ENCODE measurements around the gene MAPK9.
A peak's percentile ranks its signal among the peaks of the same experiment; 100 is the strongest.
"Not testable (repeated sequence)": the region's sequence is repeated elsewhere in the genome, so short reads cannot be mapped to it uniquely, and the experiment has no call there.

Gene MAPK9

GRCh38 chr5:180222056-180222455 is 69.8 kb downstream of the MAPK9 start:
- DNase-seq, result no peak

- DNase-seq, result no peak
Measured at GRCh38 chr5:180217797-180218196, 74.1 kb downstream of the MAPK9 start.

- no peak for DNase-seq
Measured at GRCh38 chr5:180216646-180217171, 75.2 kb downstream of the MAPK9 start.

DNA sequence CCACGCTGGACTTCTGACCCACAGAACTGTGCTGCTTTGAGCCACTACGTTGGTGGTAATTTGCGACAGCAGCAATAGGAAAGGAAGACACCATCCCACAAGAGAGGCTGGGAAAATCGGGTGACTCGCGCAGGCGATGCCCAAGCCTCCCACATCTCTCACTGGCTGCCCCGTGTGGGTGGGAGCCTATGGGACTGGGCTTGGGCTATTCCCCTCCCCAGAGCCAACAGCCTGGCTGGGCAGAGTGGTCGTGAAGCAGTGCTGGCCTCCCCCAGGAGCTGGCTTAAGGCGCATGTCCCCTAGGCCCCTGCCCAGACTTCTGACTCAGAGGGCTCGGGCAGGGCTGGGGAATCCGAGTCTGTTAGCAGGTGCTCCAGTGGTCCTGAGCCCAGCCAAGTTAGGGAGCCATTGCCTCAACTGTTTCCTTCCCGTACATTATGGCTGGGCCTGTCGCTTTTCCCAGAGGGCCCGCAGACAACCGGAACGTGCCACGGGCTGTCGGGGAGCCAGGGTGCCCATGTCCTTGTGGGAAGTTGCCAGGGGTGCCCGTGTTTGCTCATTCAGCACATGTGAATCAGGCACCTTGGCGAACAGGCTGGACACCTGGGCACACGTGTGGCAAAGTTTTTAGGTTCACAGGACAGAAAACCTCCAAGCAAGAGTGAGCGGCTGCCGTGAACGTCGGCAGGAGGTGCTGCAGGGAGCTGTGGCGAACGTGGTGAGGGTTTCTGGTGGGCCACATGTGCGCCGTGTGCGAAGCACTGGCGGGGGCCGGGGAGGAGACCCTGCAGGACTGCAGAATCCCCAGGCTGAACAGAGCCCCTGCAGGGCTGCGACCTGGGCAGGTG is 75.9 kb downstream of the MAPK9 start:
- DNase-seq, result no peak

- DNase-seq, result no peak
Measured at GRCh38 chr5:180214870-180215770, 76.8 kb downstream of the MAPK9 start.

DNA sequence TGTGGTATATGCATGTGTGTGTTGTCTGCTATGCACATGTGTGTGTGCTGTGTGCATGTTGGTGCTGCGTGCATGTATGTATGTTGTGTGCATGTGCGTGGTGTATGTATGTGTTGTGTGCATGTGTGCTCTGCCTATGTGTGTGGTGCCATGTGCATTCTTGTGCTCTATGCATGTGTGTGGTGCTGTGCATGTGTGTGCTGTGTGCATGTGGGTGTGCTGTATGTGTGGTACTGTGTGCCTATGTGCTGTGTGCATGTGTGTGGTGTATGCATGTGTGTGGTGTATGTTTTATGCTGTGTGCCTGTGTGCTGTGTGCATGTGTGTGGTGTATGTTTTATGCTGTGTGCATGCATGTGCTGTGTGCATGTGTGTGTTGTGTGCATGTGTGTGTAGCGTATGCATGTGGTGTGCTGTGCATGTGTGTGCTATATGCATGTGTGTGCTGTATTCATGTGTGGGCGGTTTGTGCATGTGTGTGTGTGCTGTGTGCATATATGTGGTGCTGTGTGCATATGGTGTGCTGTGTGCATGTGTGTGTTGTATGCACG is 78.2 kb downstream of the MAPK9 start:
- no peak for DNase-seq

DNA sequence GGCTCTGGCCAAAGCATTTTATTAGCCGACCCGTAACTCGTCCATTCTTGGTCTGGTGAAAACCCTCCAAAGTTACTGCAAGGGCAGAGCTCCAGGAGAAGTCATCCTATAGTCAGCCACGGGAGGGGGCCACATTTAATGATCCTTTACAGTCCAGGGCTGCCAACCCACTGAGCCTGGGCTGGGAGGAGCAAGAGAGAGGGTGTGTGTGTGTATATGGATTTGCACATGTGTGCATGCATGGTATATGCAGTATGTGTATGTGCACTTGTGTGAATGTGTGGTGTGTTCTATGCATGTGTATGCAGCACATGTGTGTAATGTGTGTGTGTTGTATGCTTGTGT is 78.7 kb downstream of the MAPK9 start:
- no peak for DNase-seq

DNA sequence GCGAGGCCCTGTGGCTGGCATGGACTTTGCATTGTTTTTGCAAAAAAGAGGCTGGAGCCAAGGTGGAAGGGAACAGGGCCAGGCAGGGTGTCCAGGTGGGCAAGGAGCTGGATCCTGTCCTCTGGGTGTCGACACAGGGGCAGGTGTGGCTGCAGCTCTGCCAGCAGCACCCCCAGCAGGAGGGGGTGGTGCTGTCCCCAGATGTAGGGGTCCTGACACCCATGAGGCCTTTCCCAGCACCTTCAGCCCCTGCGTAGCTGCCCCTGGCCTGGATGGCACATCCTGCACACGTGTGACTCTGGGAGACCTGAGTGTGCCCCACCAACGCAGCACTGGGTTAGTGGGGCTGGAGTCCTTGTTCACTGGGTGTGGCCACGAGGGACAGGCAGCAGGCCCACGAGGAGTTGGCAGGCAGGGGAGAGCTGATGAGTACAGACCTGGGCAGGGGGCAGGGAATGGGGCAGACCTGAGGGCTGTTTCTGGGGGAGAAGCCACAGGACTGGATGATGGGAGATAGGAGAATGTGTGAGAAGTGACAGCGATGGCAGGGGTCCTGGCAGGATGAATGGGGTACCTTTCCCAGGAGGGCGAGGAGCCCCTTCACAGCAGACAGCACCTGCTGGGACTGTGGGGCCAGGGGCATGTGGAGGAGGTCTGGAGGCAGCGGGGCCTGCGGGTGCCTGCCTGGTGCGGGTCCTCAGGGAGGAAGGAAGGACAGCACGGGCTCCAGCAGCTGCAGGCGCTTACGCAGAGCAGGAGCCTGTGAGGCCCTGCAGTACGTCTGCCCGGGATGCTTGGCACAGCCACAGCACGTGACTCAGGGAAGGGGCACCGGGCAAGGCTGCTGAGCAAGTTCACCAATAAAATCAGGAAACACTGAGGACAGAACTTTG is 79.3 kb downstream of the MAPK9 start:
- DNase-seq, result no peak

DNA sequence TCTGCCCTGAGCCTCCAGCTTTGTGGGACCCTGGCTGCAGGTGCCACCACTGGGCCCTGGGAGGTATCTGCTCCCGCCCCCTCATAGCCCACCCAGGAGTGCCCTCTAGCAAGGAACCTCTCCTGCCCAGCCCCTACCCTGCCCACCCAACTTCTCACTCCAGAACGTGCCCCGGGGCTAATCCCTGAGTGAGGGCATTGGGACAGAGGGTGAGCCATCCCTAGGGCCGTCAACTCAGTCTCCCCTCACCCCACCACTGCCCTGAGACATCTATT is 80.2 kb downstream of the MAPK9 start:
- DNase-seq, result no peak

DNA sequence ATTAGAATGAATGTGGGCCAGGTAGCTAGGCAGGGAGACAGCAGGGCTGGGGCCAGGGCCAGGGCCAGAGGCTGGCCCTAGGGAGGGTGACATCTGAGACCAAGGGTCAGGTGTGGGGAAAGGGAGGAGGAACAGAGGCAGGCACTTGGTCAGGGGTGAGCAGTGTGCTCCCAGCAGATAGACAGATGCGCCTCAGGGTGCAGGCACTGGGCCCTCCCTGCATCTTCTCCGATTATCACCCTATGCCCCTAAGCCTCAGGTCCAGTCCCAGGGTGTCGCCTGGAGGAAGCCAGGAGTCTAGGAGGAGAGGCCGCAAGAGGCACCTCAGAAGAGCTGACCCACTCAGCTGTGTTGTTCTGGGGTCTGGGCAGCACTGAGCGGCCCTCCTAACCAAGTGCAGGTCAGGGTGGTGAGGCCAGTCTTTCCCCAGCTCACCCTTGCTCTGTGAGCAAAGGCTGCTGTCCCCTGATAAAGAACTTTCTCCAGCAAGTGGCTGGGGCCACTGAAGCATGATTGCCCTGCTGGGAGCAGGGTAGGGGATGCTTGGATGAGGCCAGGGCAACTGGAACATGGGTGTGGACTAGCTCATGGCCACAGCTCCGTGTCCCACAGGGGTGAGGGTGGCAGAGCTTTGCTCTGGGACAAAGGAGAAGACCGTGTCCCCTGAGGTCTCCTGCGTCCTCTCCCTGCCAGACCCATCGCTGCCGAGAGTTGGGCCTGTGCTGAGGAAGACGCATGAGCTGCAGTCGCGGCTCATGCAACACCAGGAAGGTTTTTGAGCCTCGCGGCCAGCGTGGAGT is 80.7 kb downstream of the MAPK9 start:
- no peak for DNase-seq

GRCh38 chr5:180210077-180210476 is 81.8 kb downstream of the MAPK9 start:
- not testable (repeated sequence) for DNase-seq

- DNase-seq, result no peak
Measured at GRCh38 chr5:180209137-180209581, 82.7 kb downstream of the MAPK9 start, which contains the start of gene RASGEF1C. Gene RASGEF1C (minus strand): TSS chr5:180209211. CDS start chr5:180138052, 71,159 bp downstream.

- DNase-seq, result peak; percentile 13
Measured at GRCh38 chr5:180208435-180209081, 83.3 kb downstream of the MAPK9 start.

GRCh38 chr5:180208038-180208434 is 83.8 kb downstream of the MAPK9 start:
- no peak for DNase-seq

DNA sequence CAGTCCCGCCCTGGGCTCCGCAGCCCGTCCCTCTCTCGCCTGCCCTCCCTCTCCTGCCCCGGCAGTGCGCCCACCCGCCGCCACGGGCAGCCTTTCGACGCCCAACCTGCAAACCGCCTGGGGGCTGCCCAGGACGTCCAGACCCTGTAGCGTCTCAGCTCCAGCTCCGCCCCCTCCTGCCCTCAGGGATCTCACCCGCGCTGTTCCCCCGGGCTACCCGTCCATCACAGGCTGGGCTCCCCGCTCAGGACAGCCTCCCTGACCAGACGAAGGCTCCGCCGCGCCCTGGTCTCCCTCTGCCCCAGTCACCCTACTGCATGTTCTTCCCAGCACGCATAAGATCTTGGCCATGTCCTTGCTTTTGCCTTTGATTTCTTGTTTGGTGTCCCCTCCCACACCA is 84.3 kb downstream of the MAPK9 start:
- DNase-seq, result no peak

DNA sequence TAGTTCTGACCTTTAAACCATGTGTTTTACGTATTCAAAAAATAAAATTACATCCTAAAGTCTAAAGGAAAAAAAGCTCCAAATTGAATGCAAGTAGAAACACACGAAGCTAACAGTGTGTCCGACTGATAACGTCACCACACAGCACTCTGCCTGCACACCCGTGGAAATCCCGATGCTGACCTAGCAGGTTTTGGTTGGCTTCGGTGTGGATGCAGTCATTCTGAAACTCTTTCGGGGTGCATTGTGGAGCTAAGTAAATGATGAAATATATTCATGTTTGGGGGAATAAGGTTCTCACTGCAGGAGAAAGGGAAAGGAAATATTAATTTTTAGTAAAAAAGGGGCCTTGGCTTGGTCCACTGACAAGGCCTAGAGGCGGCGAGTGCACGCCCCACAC is 84.9 kb downstream of the MAPK9 start:
- DNase-seq, result no peak

DNA sequence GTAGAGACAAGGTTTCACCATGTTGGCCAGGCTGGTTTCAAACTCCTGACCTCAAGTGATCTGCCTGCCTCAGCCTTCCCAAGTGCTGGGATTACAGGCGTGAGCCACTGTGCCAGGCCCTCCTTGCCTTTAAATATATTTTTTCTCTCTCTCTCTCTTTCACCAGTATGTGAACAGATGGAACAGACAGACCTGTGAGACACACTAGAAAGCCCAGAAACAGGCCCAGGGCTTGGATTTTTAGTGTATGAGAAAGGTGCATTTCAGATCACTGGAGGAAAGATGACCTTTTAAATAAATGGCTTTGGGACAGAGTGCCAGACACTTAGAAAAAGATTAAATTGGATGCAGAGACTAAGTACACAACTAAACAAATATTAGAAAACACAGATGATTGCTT is 86.0 kb downstream of the MAPK9 start:
- no peak for DNase-seq

GRCh38 chr5:180204276-180204819 is 87.5 kb downstream of the MAPK9 start:
- no peak for DNase-seq

DNA sequence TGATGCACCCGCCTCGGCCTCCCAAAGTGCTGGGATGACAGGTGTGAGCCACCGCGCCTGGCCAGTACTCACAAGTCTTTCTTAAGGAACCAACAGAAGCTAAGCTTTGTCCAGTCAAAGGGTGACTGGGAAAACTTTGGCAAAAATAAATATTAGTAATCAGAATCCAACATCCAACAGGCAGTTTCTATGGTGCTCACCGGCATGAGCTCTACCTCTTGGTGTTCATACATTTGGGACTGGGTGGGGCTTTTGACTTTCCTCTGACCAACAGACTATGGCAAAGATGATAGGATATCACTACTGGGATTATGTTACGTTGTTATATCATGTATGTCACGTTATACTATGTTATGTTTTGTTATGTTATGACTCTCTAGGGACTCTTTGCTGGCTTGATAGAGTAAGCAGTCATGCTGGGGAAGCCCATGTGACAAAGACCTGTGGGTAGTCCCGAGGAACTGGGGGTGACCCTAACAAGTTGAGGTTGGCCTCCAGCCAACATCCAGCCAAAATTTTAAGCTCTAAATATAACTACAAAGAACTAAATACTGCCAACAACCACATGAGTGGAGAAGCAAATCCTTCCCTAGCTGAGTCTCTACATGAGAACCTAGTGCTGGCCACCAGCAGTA is 88.8 kb downstream of the MAPK9 start:
- DNase-seq, result no peak

Measured in NCI-H1105 (cell line).